ENCODE results near the gene KANK2.
"Not testable (repeated sequence)": the region's sequence is repeated elsewhere in the genome, so short reads cannot be mapped to it uniquely, and the experiment has no call there.

- not testable (repeated sequence) for TF ChIP-seq CTCF (IDR thresholded peaks at IDR 0.05); POLR2AphosphoS5 (IDR thresholded peaks at IDR 0.05; ENCODE audit: low read depth, low read length); RCOR1 (IDR thresholded peaks at IDR 0.05; ENCODE audit: low read length); CHD2 (IDR thresholded peaks at IDR 0.05; ENCODE audit: low read length, partially characterized antibody); YY1 (IDR thresholded peaks at IDR 0.05; ENCODE audit: low read depth); REST (IDR thresholded peaks at IDR 0.05; ENCODE audit: low read depth, low read length); EP300 (IDR thresholded peaks at IDR 0.05; ENCODE audit: borderline replicate concordance in 1 of 2, low read depth in 1 of 2, low read length in 1 of 2); MAX (IDR thresholded peaks at IDR 0.05; ENCODE audit: low read depth); EZH2phosphoT487 (IDR thresholded peaks at IDR 0.05; ENCODE audit: borderline replicate concordance, low read depth); TAF1 (IDR thresholded peaks at IDR 0.05; ENCODE audit: borderline replicate concordance, low read depth, low read length); TCF12 (IDR thresholded peaks at IDR 0.05); RFX5 (IDR thresholded peaks at IDR 0.05; ENCODE audit: low read length); PBX3 (IDR thresholded peaks at IDR 0.05)
These were observed 18.2 kb downstream of the KANK2 start for GRCh38 chr19:11179145-11179465.

Measured in SK-N-SH (cell line).